Measurements from ENCODE around the gene SLC35F1. TPM values are rescaled to one million over a fixed set of nuclear protein-coding genes. Genes with fewer than 3 reads are reported as not detected.

SLC35F1 gene
- polyA plus RNA-seq, 1 donor, result 1.3 TPM

- no peak for DNase-seq
Measured at GRCh38 chr6:118203545-118203944, 296.5 kb downstream of the SLC35F1 start.

GRCh38 chr6:118206221-118206620, 299.2 kb downstream of the SLC35F1 start:
- no peak for DNase-seq

GRCh38 chr6:118207947-118208346, 300.9 kb downstream of the SLC35F1 start:
- DNase-seq, result no peak

GRCh38 chr6:118212451-118213173, 305.5 kb downstream of the SLC35F1 start:
- no peak for DNase-seq

- no peak for DNase-seq
Measured at GRCh38 chr6:118215269-118215668, 308.2 kb downstream of the SLC35F1 start.

- no peak for DNase-seq
Measured at GRCh38 chr6:118216751-118217150, 309.7 kb downstream of the SLC35F1 start.

- DNase-seq, result no peak
Measured at GRCh38 chr6:118218156-118218555, 311.1 kb downstream of the SLC35F1 start.

GRCh38 chr6:118220429-118221128, 313.5 kb downstream of the SLC35F1 start:
- DNase-seq, result no peak

GRCh38 chr6:118223316-118223715, 316.3 kb downstream of the SLC35F1 start:
- no peak for DNase-seq

GRCh38 chr6:118228886-118229285, 321.8 kb downstream of the SLC35F1 start:
- no peak for DNase-seq

GRCh38 chr6:118240878-118241528, 333.9 kb downstream of the SLC35F1 start:
- no peak for DNase-seq

GRCh38 chr6:118246406-118246805, 339.3 kb downstream of the SLC35F1 start:
- DNase-seq, result no peak

GRCh38 chr6:118248171-118248570, 341.1 kb downstream of the SLC35F1 start:
- DNase-seq, result no peak

GRCh38 chr6:118249680-118250079, 342.6 kb downstream of the SLC35F1 start:
- no peak for DNase-seq

GRCh38 chr6:118252474-118252873, 345.4 kb downstream of the SLC35F1 start:
- no peak for DNase-seq

GRCh38 chr6:118253741-118254140, 346.7 kb downstream of the SLC35F1 start:
- no peak for DNase-seq

- DNase-seq, result no peak
Measured at GRCh38 chr6:118260833-118261232, 353.8 kb downstream of the SLC35F1 start.

- no peak for DNase-seq
Measured at GRCh38 chr6:118263921-118264486, 356.9 kb downstream of the SLC35F1 start.

- no peak for DNase-seq
Measured at GRCh38 chr6:118269659-118270058, 362.6 kb downstream of the SLC35F1 start.

- no peak for DNase-seq
Measured at GRCh38 chr6:118277631-118278030, 370.6 kb downstream of the SLC35F1 start.

- no peak for DNase-seq
Measured at GRCh38 chr6:118280210-118280609, 373.1 kb downstream of the SLC35F1 start.

GRCh38 chr6:118281291-118281690, 374.2 kb downstream of the SLC35F1 start:
- no peak for DNase-seq

- DNase-seq, result peak; percentile 60
Measured at GRCh38 chr6:118283766-118284165, 376.7 kb downstream of the SLC35F1 start.
